Ovary (tissue), 3 donors: ENCODE data around the gene CCDC40.

ENCODE experiments used
- EP300 ChIP-seq: sonication (generic); formaldehyde crosslinking; IDR thresholded peaks from one replicate; pipeline ENCODE4 v1.6.1; 2017; ENCODE audit warnings: antibody characterized with exemption
- POLR2A ChIP-seq: fragments of 450-650 bp; IDR thresholded peaks from one replicate; pipeline ENCODE4 v1.6.1; 2017; ENCODE audit warnings: antibody characterized with exemption, mild to moderate bottlenecking, moderate library complexity
- TF ChIP-seq, protein P1 (sequence below), 3 donors: fragments of 450-650 bp in 2 of 3; fragments of 200-600 bp in 1 of 3; IDR thresholded peaks; one replicate each; pipeline versions ENCODE4 v1.5.1 to v1.8.0; 2016 to 2022; ENCODE audit warnings: antibody characterized with exemption in 3 of 3, mild to moderate bottlenecking in 1 of 3
- donor health status: DM: no; HTN: no; CAD: no.

DNA sequence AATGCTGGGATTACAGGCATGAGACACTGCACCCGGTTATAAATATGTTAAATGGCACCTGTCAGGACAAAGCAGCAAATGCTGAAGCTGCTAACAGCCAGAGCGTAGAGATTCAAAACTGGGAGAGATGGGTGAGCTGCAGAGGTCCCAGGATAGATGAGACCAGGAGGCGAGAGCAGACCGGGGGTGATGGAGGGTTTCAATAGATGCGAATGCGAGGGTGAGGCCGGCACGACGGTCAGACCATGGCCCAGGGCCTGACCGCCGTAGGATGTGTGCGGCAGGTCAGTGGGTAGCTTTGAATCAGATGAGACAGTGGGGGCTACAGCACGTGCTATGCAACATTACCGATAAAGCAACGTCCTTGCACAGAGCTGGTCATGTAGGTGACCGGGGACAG lies 14.3 kb downstream of the CCDC40 start:
- TF ChIP-seq, protein P1, sequence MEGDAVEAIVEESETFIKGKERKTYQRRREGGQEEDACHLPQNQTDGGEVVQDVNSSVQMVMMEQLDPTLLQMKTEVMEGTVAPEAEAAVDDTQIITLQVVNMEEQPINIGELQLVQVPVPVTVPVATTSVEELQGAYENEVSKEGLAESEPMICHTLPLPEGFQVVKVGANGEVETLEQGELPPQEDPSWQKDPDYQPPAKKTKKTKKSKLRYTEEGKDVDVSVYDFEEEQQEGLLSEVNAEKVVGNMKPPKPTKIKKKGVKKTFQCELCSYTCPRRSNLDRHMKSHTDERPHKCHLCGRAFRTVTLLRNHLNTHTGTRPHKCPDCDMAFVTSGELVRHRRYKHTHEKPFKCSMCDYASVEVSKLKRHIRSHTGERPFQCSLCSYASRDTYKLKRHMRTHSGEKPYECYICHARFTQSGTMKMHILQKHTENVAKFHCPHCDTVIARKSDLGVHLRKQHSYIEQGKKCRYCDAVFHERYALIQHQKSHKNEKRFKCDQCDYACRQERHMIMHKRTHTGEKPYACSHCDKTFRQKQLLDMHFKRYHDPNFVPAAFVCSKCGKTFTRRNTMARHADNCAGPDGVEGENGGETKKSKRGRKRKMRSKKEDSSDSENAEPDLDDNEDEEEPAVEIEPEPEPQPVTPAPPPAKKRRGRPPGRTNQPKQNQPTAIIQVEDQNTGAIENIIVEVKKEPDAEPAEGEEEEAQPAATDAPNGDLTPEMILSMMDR (IDR thresholded peaks at IDR 0.05), result no peak
- TF ChIP-seq POLR2A, result no peak
- no peak for TF ChIP-seq EP300
